Keratinocyte (primary cell): ENCODE results near the gene TMEM40.
A peak's percentile ranks its signal among the peaks of the same experiment; 100 is the strongest.

ENCODE experiments used
- CTCF ChIP-seq, 3 experiments: IDR thresholded peaks in 1 of 3; conservative IDR thresholded peaks in 1 of 3; optimal IDR thresholded peaks in 1 of 3; 2 replicates in 2 of 3; 3 replicates in 1 of 3; pipeline versions ENCODE3 to v1.5.1; 2011; ENCODE audit warnings: low read length in 3 of 3, mild to moderate bottlenecking in 3 of 3, moderate library complexity in 2 of 3, control low read depth in 1 of 3, inconsistent platforms in 1 of 3; ENCODE audit not compliant: insufficient read depth in 2 of 3; ENCODE audit errors: extremely low read depth in 1 of 3
- EZH2 ChIP-seq: IDR thresholded peaks from one replicate; pipeline ENCODE4 v1.6.1; 2012; ENCODE audit warnings: inconsistent platforms, mild to moderate bottlenecking, low read length, moderate library complexity

- TF ChIP-seq CTCF (optimal IDR thresholded peaks at IDR 0.05 in 1 of 3, IDR thresholded peaks at IDR 0.05 in 1 of 3, conservative IDR thresholded peaks at IDR 0.05 in 1 of 3; ENCODE audit: extremely low read depth in 1 of 3, insufficient read depth in 2 of 3, low read length in 3 of 3): peak in 2 of 3 experiments; percentile 3 to 6
- TF ChIP-seq EZH2: no peak
Observed at GRCh38 chr3:12707449-12707848, 51.6 kb downstream of the TMEM40 start.
